Ascending aorta (tissue), 2 donors: Measurements from ENCODE around the gene NEUROG2. TPM values are rescaled to one million over a fixed set of nuclear protein-coding genes. Genes with fewer than 3 reads are reported as not detected.
"Not testable (repeated sequence)": the region's sequence is repeated elsewhere in the genome, so short reads cannot be mapped to it uniquely, and the experiment has no call there.

Experiments
- DNase-seq, 2 donors: peaks; one replicate each; pipeline ENCODE4 v3.0.0-alpha.2; 2019; ENCODE audit warnings: low spot score in 2 of 2
- H3K27ac ChIP-seq, 2 donors: fragments of 200-600 bp; sonication (generic); one replicate each; pipeline ENCODE4 v1.5.1; 2016 to 2017; ENCODE audit warnings: mild to moderate bottlenecking in 1 of 2
- H3K27me3 ChIP-seq: fragments of 200-600 bp; sonication (generic); one replicate; pipeline ENCODE4 v1.5.1; 2017
- H3K36me3 ChIP-seq, 2 donors: fragments of 200-600 bp; sonication (generic); one replicate each; pipeline ENCODE4 v1.5.1; 2016
- H3K4me1 ChIP-seq, 2 donors: fragments of 200-600 bp; sonication (generic); one replicate each; pipeline ENCODE4 v1.5.1; 2016 to 2017; ENCODE audit warnings: mild to moderate bottlenecking in 1 of 2
- H3K4me3 ChIP-seq, 2 donors: fragments of 200-600 bp; sonication (generic); one replicate each; pipeline ENCODE4 v1.5.1; 2016 to 2017; ENCODE audit warnings: mild to moderate bottlenecking in 1 of 2
- H3K9me3 ChIP-seq, 2 donors: fragments of 200-600 bp; sonication (generic); one replicate each; pipeline ENCODE4 v1.5.1; 2016
- intact Hi-C: fragments of 100-400 bp; cut with DNase I; formaldehyde crosslinking; loops from one replicate; pipeline ENCODE4 v1.15.1; 2023
- total RNA-seq: library from RNA; depleted of rRNA; stranded (reverse); fragments of >200 nt; gene quantifications from one replicate; pipeline ENCODE4 v1.1.0, GENCODE V29; 2016
- TF ChIP-seq, protein P1 (sequence below), 3 experiments: fragments of 200-600 bp in 2 of 3; fragments of 450-650 bp in 1 of 3; sonication (generic) in 2 of 3; IDR thresholded peaks; one replicate each; pipeline ENCODE4 v1.5.1; 2016 to 2019; ENCODE audit warnings: antibody characterized with exemption in 3 of 3, mild to moderate bottlenecking in 1 of 3, moderate library complexity in 1 of 3

Gene NEUROG2
- total RNA-seq, 1 donor from 2014 or later = not detected

DNA sequence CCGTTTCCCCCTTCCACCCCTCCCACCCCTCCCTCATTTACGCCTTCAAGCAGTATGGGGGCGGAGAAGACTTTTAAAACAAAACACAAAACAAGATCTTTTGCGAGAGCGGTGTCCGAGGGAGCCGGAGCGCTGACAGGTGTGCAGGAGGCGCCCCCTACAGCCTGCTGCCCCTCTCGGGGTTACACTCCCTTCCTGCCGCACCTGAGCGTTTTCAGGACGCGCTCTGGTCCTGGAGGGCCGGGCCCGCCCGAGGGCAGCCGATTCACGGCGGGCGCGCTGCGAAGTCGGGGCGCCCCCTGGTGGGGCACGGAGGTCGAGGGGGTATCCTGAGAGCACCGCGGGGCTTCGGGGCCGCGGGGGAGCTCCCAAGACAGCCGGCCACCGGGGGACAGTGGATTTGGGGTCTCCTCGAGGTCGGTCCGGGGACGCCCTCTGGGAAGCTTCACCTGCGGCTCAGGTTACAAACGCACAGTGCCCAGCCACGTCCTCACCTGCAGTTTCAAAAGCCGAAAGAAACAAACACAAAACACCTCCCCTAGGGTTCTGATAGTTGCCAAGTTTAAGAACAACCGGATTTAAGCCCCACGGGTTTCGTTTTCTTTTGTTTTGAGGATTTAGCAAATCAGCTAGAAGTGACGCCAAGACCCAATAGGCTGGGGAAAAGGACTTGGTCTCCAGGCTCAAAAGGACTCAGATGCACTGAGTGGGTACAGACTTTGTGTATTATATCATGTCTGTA, 8.0 kb upstream of the NEUROG2 start:
- TF ChIP-seq, protein P1, sequence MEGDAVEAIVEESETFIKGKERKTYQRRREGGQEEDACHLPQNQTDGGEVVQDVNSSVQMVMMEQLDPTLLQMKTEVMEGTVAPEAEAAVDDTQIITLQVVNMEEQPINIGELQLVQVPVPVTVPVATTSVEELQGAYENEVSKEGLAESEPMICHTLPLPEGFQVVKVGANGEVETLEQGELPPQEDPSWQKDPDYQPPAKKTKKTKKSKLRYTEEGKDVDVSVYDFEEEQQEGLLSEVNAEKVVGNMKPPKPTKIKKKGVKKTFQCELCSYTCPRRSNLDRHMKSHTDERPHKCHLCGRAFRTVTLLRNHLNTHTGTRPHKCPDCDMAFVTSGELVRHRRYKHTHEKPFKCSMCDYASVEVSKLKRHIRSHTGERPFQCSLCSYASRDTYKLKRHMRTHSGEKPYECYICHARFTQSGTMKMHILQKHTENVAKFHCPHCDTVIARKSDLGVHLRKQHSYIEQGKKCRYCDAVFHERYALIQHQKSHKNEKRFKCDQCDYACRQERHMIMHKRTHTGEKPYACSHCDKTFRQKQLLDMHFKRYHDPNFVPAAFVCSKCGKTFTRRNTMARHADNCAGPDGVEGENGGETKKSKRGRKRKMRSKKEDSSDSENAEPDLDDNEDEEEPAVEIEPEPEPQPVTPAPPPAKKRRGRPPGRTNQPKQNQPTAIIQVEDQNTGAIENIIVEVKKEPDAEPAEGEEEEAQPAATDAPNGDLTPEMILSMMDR (IDR thresholded peaks at IDR 0.05) = peak; percentile 23 to 61 (median 34)

DNA sequence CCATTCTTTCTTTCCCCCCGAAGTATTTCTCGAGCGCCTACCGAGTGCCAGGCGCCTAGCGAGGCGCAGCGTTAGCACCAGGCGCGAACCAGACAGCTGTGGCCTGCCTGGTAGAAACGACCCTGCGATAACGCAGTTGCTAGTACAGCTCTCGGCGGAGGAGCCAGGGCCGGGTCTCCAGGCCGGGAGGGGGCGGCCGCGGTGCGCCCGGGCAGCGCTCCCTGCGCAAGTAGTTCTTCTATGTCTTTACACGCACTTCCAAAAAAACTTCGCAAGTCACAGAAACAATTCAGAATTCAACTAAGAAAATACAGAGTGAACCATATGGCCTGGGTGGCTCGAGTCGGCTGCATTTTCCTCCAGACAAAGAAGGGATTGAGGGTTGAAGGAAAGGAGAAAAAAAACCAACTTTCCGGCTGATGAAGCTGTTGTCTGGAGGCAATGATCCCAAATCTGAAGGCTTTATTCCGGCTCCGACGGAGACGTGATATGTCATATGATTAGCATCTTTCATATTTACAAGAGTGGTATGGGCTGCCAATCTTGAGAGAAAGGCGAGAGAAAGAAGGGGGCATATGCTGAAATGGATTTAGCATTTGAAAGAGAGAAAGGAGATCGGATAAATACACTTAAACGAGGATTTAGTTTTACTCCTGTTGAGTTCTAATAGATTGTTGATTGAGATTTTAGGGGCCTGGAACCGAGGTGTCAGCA, 7.2 kb upstream of the NEUROG2 start:
- Histone ChIP-seq H3K36me3 (no peaks in the 10 kb centered on the region), H3K4me3 (peak overlapping the region; percentile 46 to 58), H3K4me1 (no peaks in the 10 kb centered on the region), H3K27ac (no peak overlapping the region), H3K9me3 (no peaks in the 10 kb centered on the region), H3K27me3 (peaks cover 42% of the 10 kb centered on the region)
- no peak for DNase-seq
- intact Hi-C loops = loop anchor here (10.0 kb wide), 1 partner anchor 198 kb away; no protein-coding TSS in a partner anchor
- TF ChIP-seq, protein P1 (IDR thresholded peaks at IDR 0.05) = peak in 1 of 3 experiments; percentile 21

More for the DNA sequence above, 8.0 kb upstream of the NEUROG2 start:
- DNase-seq = peak in 1 of 2 donors; percentile 66
- no peaks in the 10 kb centered on the region for H3K36me3 ChIP-seq
- no peak overlapping the region for H3K27ac ChIP-seq
- no peaks in the 10 kb centered on the region for H3K9me3 ChIP-seq
- no peaks in the 10 kb centered on the region for H3K4me1 ChIP-seq
- H3K27me3 ChIP-seq = peaks cover 37% of the 10 kb centered on the region
- peak overlapping the region; percentile 46 to 58 for H3K4me3 ChIP-seq
- intact Hi-C loops = loop anchor here (10.0 kb wide), 1 partner anchor 199 kb away; no protein-coding TSS in a partner anchor

DNA sequence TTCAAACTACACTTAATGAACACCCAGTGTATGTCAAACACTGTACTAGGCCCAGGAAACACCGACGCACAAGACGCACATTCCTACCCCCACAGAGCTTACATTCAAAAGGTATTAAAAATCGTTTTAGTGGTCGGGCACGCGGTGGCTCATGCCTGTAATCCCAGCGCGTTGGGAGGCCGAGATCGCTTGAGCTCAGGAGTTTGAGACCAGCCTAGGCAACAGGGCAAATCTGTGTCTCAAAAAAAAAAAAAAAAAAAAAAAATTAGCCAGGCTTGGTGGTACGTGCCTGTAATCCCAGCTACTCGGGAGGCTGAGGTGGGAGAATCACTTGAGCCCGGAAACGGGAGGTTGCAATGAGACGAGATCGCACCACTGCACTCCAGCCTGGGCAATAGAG, 6.5 kb upstream of the NEUROG2 start:
- H3K4me1 ChIP-seq, H3K27ac ChIP-seq, DNase-seq, H3K9me3 ChIP-seq, H3K4me3 ChIP-seq, H3K36me3 ChIP-seq: not testable (repeated sequence)
- H3K27me3 ChIP-seq = peaks cover 49% of the 10 kb centered on the region
- intact Hi-C loops = loop anchor here (10.0 kb wide), 1 partner anchor 198 kb away; no protein-coding TSS in a partner anchor

DNA sequence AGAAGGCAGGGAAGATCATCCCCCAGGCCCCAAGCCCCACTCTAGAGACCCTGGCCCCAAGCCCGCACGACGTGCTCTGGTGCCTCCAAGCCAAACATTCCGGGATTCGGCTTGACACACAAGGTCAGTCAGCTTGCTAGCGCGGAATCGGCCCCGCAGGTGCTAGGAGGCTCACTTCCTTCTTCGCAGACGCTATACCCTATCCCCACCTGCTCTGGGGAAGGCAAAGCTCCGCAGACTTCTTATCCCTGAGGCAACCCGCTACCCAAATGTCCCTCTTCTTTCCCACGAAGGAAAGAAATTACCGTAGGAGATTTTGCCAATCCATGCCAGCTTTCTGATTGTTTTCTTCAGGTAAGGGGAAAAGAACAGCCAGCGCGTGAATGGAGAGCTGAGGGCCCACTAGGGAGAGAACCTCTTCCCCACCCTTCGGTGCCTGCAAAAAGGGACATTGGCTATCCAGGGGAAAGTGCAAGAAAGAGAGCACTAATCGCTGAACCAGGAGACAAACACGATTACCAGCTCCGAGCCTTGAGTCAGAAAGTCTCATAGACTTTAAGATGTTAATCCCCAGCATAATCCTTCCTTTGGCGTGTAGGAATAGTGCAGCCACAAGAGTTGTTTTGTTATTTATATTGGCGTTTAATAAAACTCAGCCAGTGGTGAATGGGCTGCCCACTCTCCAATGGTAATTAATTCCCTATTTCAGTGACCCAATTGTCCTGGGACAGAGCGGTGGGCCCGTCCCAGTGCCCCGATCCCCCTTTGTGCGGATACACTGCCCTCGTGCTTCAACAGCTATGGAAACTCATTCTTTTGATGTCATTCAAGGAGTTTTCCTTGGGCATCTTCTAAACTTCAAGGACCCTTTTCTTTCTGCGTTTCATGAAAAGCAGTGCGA, 5.4 kb upstream of the NEUROG2 start:
- intact Hi-C loops = loop anchor here (10.0 kb wide), 1 partner anchor 197 kb away; no protein-coding TSS in a partner anchor
- no peak for DNase-seq
- H3K36me3 ChIP-seq = no peaks in the 10 kb centered on the region
- TF ChIP-seq, protein P1 (IDR thresholded peaks at IDR 0.05) = no peak
- no peak overlapping the region for H3K27ac ChIP-seq
- no peaks in the 10 kb centered on the region for H3K9me3 ChIP-seq
- no peak overlapping the region for H3K4me3 ChIP-seq
- peaks cover 4% of the 10 kb centered on the region in 2 donors for H3K4me1 ChIP-seq
- H3K27me3 ChIP-seq = peaks cover 60% of the 10 kb centered on the region

DNA sequence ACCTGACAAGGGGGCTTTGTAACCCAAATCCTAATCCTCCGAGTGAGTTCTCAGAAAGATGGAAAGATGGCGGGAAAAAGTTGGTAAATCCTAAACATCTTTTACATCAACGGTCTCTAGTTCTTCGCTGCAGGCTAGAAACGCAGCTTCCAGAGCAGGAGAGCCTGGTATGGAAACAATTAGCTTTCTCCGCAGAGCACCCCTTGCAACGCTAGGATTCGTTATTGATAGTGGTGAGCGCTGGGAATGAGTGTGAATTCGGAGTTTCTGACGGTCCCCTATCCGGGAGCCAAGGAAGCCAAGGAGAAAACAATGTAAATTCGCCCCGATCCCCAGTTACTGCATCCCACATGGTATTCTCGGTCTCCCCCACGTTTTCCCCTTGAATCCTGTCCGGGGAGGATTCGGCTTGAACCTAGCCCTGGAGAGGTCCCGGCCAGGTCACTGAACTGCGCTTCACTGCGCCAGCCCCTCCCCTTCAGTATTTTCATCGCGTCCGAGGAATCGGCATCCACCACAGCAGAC, 4.7 kb upstream of the NEUROG2 start:
- TF ChIP-seq, protein P1 (IDR thresholded peaks at IDR 0.05) = no peak
- no peak for DNase-seq
- H3K4me1 ChIP-seq = peaks cover 5 to 10% of the 10 kb centered on the region in 2 donors
- no peak overlapping the region for H3K4me3 ChIP-seq
- no peaks in the 10 kb centered on the region for H3K9me3 ChIP-seq
- no peak overlapping the region for H3K27ac ChIP-seq
- H3K36me3 ChIP-seq = no peaks in the 10 kb centered on the region
- peaks cover 60% of the 10 kb centered on the region for H3K27me3 ChIP-seq
- intact Hi-C loops = loop anchor here (10.0 kb wide), 1 partner anchor 196 kb away; no protein-coding TSS in a partner anchor
